Progenitor cell of endocrine pancreas (in vitro differentiated cells): ENCODE results near the gene DENND11. TPM values are rescaled to one million over a fixed set of nuclear protein-coding genes. Genes with fewer than 3 reads are reported as not detected.
"Not testable (repeated sequence)": the region's sequence is repeated elsewhere in the genome, so short reads cannot be mapped to it uniquely, and the experiment has no call there.

ENCODE experiments used
- DNase-seq: peaks from one replicate; pipeline ENCODE4 v3.0.0; 2021; ENCODE audit warnings: low spot score; ENCODE audit not compliant: unreplicated experiment
- H3K27ac Mint-ChIP-seq: 2 replicates; pipeline ENCODE4 v1.8.0; 2021; ENCODE audit warnings: mild to moderate bottlenecking, moderate library complexity, mixed read lengths
- H3K27me3 Mint-ChIP-seq: 2 replicates; pipeline ENCODE4 v1.8.0; 2021; ENCODE audit warnings: mixed read lengths
- H3K36me3 Mint-ChIP-seq: 2 replicates; pipeline ENCODE4 v1.8.0; 2022; ENCODE audit warnings: mixed read lengths; ENCODE audit not compliant: insufficient read depth
- H3K4me1 Mint-ChIP-seq: 2 replicates; pipeline ENCODE4 v1.8.0; 2021; ENCODE audit warnings: low read depth, mixed read lengths
- H3K4me3 Mint-ChIP-seq: 2 replicates; pipeline ENCODE4 v1.8.0; 2021; ENCODE audit warnings: low read depth, mild to moderate bottlenecking, moderate library complexity, mixed read lengths
- H3K9me3 Mint-ChIP-seq: 2 replicates; pipeline ENCODE4 v1.8.0; 2021; ENCODE audit warnings: low read depth, mixed read lengths
- CTCF ChIP-seq: fragments of 200-600 bp; sonication (generic); IDR thresholded peaks from one replicate; pipeline ENCODE4 v1.5.0; 2021; ENCODE audit warnings: antibody characterized with exemption, mild to moderate bottlenecking; ENCODE audit not compliant: unreplicated experiment
- total RNA-seq: library from RNA; stranded (reverse); gene quantifications from 2 replicates; pipeline ENCODE4 v1.2.1, GENCODE V29; 2021

DENND11 gene
- total RNA-seq, 1 donor from 2014 or later = 52.3 TPM

GRCh38 chr7:141691540-141691939 is 10.4 kb downstream of the DENND11 start:
- Mint-ChIP-seq H3K27ac (no peak overlapping the region), H3K9me3 (no peaks in the 10 kb centered on the region), H3K4me1 (peaks cover 11% of the 10 kb centered on the region), H3K27me3 (no peaks in the 10 kb centered on the region), H3K36me3 (peaks cover 7% of the 10 kb centered on the region), H3K4me3 (no peak overlapping the region)
- TF ChIP-seq CTCF = no peak
- DNase-seq = no peak

- not testable (repeated sequence) for DNase-seq, H3K4me1 Mint-ChIP-seq, H3K4me3 Mint-ChIP-seq, H3K27me3 Mint-ChIP-seq, H3K9me3 Mint-ChIP-seq, H3K27ac Mint-ChIP-seq
- H3K36me3 Mint-ChIP-seq = peaks cover 13% of the 10 kb centered on the region
These were observed 12.7 kb downstream of the DENND11 start for GRCh38 chr7:141689072-141689825.

GRCh38 chr7:141688043-141688442 is 13.9 kb downstream of the DENND11 start:
- H3K4me1 Mint-ChIP-seq = peaks cover 5% of the 10 kb centered on the region
- no peak overlapping the region for H3K4me3 Mint-ChIP-seq
- TF ChIP-seq CTCF = no peak
- no peak overlapping the region for H3K27ac Mint-ChIP-seq
- H3K27me3 Mint-ChIP-seq = no peaks in the 10 kb centered on the region
- no peak for DNase-seq
- H3K9me3 Mint-ChIP-seq = no peaks in the 10 kb centered on the region
- peaks cover 13% of the 10 kb centered on the region for H3K36me3 Mint-ChIP-seq

GRCh38 chr7:141686670-141687069 is 15.3 kb downstream of the DENND11 start:
- H3K4me1 Mint-ChIP-seq = peaks cover 5% of the 10 kb centered on the region
- H3K27ac Mint-ChIP-seq = no peak overlapping the region
- TF ChIP-seq CTCF = no peak
- H3K4me3 Mint-ChIP-seq = no peak overlapping the region
- no peak for DNase-seq
- peaks cover 19% of the 10 kb centered on the region for H3K36me3 Mint-ChIP-seq
- no peaks in the 10 kb centered on the region for H3K9me3 Mint-ChIP-seq
- H3K27me3 Mint-ChIP-seq = no peaks in the 10 kb centered on the region

GRCh38 chr7:141686074-141686473 is 15.9 kb downstream of the DENND11 start:
- Mint-ChIP-seq H3K27ac (no peak overlapping the region), H3K9me3 (no peaks in the 10 kb centered on the region)
- TF ChIP-seq CTCF = no peak

More at GRCh38 chr7:141686074-141686473, 15.9 kb downstream of the DENND11 start:
- Mint-ChIP-seq H3K36me3 (peaks cover 19% of the 10 kb centered on the region), H3K4me1 (peaks cover 5% of the 10 kb centered on the region), H3K27me3 (no peaks in the 10 kb centered on the region), H3K4me3 (no peak overlapping the region)
- no peak for DNase-seq
